PC-3 (cell line): Measurements from ENCODE around the gene OR6K6. TPM values are rescaled to one million over a fixed set of nuclear protein-coding genes. Genes with fewer than 3 reads are reported as not detected.

Source experiments
- ATAC-seq: fragments of 200-7000 bp; cut with Tn5 transposase; 2 replicates; pipeline ENCODE4 v1.9.1; 2020; ENCODE audit warnings: mild to moderate bottlenecking, moderate library complexity
- BruUV-seq: library from RNA; stranded (reverse); fragments of 400-500 nt; replicated peaks from 2 replicates; lab custom pipeline; 2021; lab: Mats Ljungman, UMichigan
- CTCF ChIA-PET: fragments of 300-600 bp; sonication (Branson Sonifier 250); formaldehyde crosslinking; loops from one replicate; lab custom pipeline; 2022; ENCODE audit warnings: antibody characterized with exemption; lab: Charles Lee
- POLR2A ChIA-PET: fragments of 300-600 bp; sonication (Branson Sonifier 250); formaldehyde crosslinking; loops from one replicate; lab custom pipeline; 2022; ENCODE audit warnings: antibody characterized with exemption; ENCODE audit not compliant: unreplicated experiment; lab: Charles Lee
- DNase-seq: peaks from one replicate; pipeline ENCODE4 v3.0.0-alpha.2; 2015
- H2AFZ ChIP-seq: fragments of 300-600 bp; sonication (generic); 2 replicates; pipeline ENCODE4 v1.6.0; 2016; ENCODE audit warnings: antibody characterized with exemption, low read length
- H3F3A ChIP-seq: fragments of 300-600 bp; sonication (generic); one replicate; pipeline ENCODE4 v1.6.0; 2017; ENCODE audit warnings: antibody characterized with exemption, low read length, control low read depth, mild to moderate bottlenecking; ENCODE audit not compliant: unreplicated experiment
- H3K27ac ChIP-seq: fragments of 300-600 bp; sonication (generic); 2 replicates; pipeline ENCODE4 v1.5.1; 2016; ENCODE audit warnings: mild to moderate bottlenecking, low read length
- H3K27me3 ChIP-seq: fragments of 300-600 bp; sonication (generic); 2 replicates; pipeline ENCODE4 v1.6.1; 2016; ENCODE audit warnings: low read length, mixed read lengths
- H3K36me3 ChIP-seq: fragments of 300-600 bp; sonication (generic); 2 replicates; pipeline ENCODE4 v1.6.1; 2016; ENCODE audit warnings: low read depth, mixed run types, low read length, mixed read lengths
- H3K4me1 ChIP-seq: fragments of 300-600 bp; sonication (generic); 2 replicates; pipeline ENCODE4 v1.5.1; 2016; ENCODE audit warnings: low read length; ENCODE audit not compliant: insufficient read depth
- H3K4me2 ChIP-seq: fragments of 300-600 bp; sonication (generic); 2 replicates; pipeline ENCODE4 v1.6.0; 2016; ENCODE audit warnings: low read length
- H3K4me3 ChIP-seq: fragments of 300-600 bp; sonication (generic); 2 replicates; pipeline ENCODE4 v1.5.1; 2016; ENCODE audit warnings: mild to moderate bottlenecking, low read length, mixed read lengths
- H3K79me2 ChIP-seq: fragments of 300-600 bp; sonication (generic); 2 replicates; pipeline ENCODE4 v1.6.1; 2017; ENCODE audit warnings: low read length, mixed read lengths
- H3K9ac ChIP-seq: fragments of 300-600 bp; sonication (generic); 2 replicates; pipeline ENCODE4 v1.6.0; 2016; ENCODE audit warnings: mild to moderate bottlenecking, low read length
- H3K9me2 ChIP-seq: fragments of 300-600 bp; sonication (generic); replicated peaks from 2 replicates; pipeline ENCODE4 v1.6.1; 2016; ENCODE audit warnings: mixed run types, low read length, mixed read lengths
- H3K9me3 ChIP-seq: fragments of 300-600 bp; sonication (generic); 2 replicates; pipeline ENCODE4 v1.6.1; 2016; ENCODE audit warnings: low read length, mixed read lengths
- H4K20me1 ChIP-seq: fragments of 300-600 bp; sonication (generic); 2 replicates; pipeline ENCODE4 v1.6.1; 2016; ENCODE audit warnings: low read length, mixed read lengths
- EZH2 ChIP-seq: fragments of 300-600 bp; sonication (generic); IDR thresholded peaks from one replicate; pipeline ENCODE4 v1.6.1; 2017; ENCODE audit warnings: antibody characterized with exemption, mild to moderate bottlenecking, low read length; ENCODE audit not compliant: unreplicated experiment
- EZH2phosphoT487 ChIP-seq: fragments of 300-600 bp; sonication (generic); IDR thresholded peaks from 2 replicates; pipeline ENCODE4 v1.6.1; 2018; ENCODE audit warnings: mild to moderate bottlenecking, antibody characterized with exemption, low read length, borderline replicate concordance
- intact Hi-C: fragments of 100-400 bp; cut with micrococcal nuclease; formaldehyde crosslinking; loops from 2 replicates; pipeline ENCODE4 v1.9.0; 2023
- total RNA-seq: library from RNA; depleted of rRNA; stranded (reverse); fragments of >200 nt; gene quantifications from 2 replicates; pipeline ENCODE4 v1.2.3, GENCODE V29; 2014
- TF ChIP-seq, protein P1 (sequence below): fragments of 300-600 bp; sonication (generic); conservative IDR thresholded peaks from 2 replicates; pipeline ENCODE4 v1.5.1; 2017; ENCODE audit warnings: antibody characterized with exemption, low read depth, mild to moderate bottlenecking, low read length

OR6K6 gene
- total RNA-seq, 1 experiment from 2014 or later = not detected

DNA sequence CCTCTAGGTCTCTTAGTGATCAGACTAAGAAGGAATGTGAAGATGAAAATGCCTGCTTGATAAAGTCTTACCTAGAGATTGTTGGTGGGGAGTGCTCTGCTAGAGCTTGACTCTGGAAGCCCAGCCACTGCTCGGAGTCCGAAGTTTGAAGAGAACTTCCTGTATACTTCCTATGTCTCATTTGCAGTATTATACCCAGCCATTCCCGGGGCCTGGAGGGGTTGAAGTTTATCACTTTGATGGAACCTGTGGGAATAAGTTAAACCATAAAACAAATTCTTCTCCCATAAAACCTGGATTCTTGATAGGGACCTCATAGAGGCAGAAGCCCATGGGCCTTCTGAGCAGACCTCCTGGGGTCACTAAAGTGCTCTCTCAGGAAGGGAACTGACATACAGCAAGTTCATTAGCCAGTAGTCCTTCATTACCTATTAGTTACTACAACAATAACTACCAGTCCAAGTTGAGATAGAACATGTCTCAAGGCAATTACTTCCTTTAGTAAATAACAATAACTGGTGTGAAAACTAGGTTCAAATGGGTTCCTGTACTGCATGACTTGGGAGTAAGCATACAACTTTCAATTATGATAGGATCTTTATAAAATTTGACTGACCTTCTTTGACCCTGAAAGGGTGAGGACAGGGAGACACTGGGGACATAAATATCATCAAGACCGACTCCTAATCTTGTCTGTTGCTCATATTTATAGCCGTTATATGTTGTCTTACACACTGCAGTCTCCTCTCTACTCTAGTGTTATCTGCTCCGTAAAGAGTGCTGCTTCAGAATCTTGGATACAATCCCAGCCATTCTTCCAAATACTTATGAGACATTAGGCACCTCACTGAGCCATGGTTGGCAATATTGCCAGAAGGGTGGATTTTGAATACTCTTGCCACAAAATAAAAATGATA is 17.7 kb downstream of the OR6K6 start, which contains the start of gene OR6N1:
Gene OR6N1 (minus strand): TSS at position 246 of the 917 bp plus-strand sequence. CDS start 5,513 bp downstream, outside the sequence.
- POLR2A ChIA-PET = interaction anchor here (0.6 kb wide), 1 partner anchor 334 kb away, joined by 3 read pairs; no protein-coding TSS in a partner anchor
- intact Hi-C loops = no loop called here
- Histone ChIP-seq H3K4me3 (no peak within 1 kb of the TSS), H3K4me1 (no peaks in the 10 kb centered on the region), H3K79me2 (no peaks in the 10 kb centered on the region), H3F3A (no peaks in the 10 kb centered on the region), H3K9ac (no peak within 1 kb of the TSS), H3K9me2 (no peaks in the 10 kb centered on the region), H3K27me3 (peaks cover 4% of the 10 kb centered on the region; the same call in 1 of the 2 replicates), H3K36me3 (no peaks in the 10 kb centered on the region), H3K4me2 (no peak within 1 kb of the TSS), H4K20me1 (no peaks in the 10 kb centered on the region), H3K9me3 (no peaks in the 10 kb centered on the region), H2AFZ (no peak within 1 kb of the TSS), H3K27ac (no peak within 1 kb of the TSS)
- BruUV-seq = no TSS peak
- TF ChIP-seq EZH2 (no peak), EZH2phosphoT487 (no peak)
- TF ChIP-seq, protein P1, sequence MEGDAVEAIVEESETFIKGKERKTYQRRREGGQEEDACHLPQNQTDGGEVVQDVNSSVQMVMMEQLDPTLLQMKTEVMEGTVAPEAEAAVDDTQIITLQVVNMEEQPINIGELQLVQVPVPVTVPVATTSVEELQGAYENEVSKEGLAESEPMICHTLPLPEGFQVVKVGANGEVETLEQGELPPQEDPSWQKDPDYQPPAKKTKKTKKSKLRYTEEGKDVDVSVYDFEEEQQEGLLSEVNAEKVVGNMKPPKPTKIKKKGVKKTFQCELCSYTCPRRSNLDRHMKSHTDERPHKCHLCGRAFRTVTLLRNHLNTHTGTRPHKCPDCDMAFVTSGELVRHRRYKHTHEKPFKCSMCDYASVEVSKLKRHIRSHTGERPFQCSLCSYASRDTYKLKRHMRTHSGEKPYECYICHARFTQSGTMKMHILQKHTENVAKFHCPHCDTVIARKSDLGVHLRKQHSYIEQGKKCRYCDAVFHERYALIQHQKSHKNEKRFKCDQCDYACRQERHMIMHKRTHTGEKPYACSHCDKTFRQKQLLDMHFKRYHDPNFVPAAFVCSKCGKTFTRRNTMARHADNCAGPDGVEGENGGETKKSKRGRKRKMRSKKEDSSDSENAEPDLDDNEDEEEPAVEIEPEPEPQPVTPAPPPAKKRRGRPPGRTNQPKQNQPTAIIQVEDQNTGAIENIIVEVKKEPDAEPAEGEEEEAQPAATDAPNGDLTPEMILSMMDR = no peak
- CTCF ChIA-PET = no interaction called here
- DNase-seq (no peak), ATAC-seq (no peak)

DNA sequence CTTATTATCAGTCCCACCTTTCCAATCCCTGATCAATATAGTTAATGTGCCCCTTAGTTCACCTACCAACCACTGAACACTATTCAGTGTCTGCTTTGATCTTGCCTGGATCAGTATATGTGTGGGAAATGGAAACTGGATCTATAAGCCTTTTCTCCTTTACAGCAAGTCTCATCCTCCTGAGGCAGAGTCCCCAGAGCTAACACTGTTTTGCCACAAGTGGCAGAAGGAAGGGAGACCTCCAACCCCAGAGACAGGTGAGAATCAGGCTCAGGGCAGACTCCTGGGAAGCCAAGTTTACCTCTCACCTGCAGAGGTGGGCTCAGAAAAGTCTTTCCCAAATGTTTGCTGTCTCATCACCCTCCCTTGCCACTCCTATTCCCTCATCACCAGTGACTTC is 26.6 kb downstream of the OR6K6 start, which contains the start of gene OR6N2:
Gene OR6N2 (minus strand): TSS at position 101 of the 400 bp plus-strand sequence. CDS start 3,569 bp downstream, outside the sequence.
- POLR2A ChIA-PET = no interaction called here
- Histone ChIP-seq H3F3A (no peaks in the 10 kb centered on the region), H3K27me3 (peaks cover 11% of the 10 kb centered on the region; the same call in 1 of the 2 replicates), H3K4me1 (no peaks in the 10 kb centered on the region), H3K9me2 (no peaks in the 10 kb centered on the region), H2AFZ (no peak within 1 kb of the TSS), H3K36me3 (no peaks in the 10 kb centered on the region), H3K4me3 (no peak within 1 kb of the TSS), H4K20me1 (no peaks in the 10 kb centered on the region), H3K9ac (no peak within 1 kb of the TSS), H3K79me2 (no peaks in the 10 kb centered on the region), H3K4me2 (no peak within 1 kb of the TSS), H3K27ac (no peak within 1 kb of the TSS), H3K9me3 (no peaks in the 10 kb centered on the region)
- CTCF ChIA-PET = no interaction called here
- DNase-seq (no peak), ATAC-seq (no peak)
- TF ChIP-seq, protein P1 = no peak
- TF ChIP-seq EZH2 (no peak), EZH2phosphoT487 (no peak)
- intact Hi-C loops = no loop called here
- no TSS peak for BruUV-seq
